HG03039 (cell line): ENCODE measurements around the gene GIPC1.
"Not testable (repeated sequence)": the region's sequence is repeated elsewhere in the genome, so short reads cannot be mapped to it uniquely, and the experiment has no call there.

Experiments
- ATAC-seq: cut with Tn5 transposase; IDR thresholded peaks from one replicate; pipeline ENCODE4 v1.9.1; 2021; ENCODE audit warnings: mild to moderate bottlenecking, moderate library complexity; ENCODE audit not compliant: unreplicated experiment

Gene GIPC1

DNA sequence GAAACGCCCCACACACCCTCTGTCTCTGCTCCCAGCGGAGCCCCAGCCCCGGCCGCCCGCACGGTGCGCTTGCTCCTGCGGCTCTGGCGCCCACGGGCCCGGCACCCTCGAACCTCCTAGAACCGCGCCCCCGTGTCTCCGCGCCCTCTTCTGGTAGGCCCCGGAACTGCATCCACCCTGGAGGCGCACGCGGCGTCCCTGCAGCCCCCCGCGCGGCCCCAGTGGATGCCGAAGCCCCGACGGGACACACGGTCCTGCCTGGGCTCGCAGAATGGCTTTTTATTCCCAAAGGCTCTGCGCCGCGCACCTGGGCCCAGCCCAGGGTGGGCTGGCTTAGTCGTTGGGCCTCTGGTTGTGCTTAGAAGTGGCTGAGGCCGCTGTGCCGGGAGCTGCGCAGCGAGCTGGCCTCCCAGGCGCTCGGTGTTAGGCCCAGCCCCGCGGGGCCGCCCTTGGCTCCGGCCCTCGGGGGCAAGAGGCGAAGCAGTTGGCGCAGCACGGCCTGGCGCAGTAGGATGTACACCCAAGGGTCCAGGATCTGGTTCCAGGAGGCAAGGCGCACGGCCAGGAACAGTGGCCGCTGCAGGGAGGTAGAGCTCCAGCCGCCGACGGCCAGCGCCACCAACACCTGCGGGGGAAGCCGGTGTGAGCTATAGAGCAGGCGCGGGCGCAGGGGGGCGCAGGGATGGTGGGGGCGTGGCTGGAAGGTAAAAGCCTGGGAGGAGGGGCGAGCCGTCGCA, 23.6 kb downstream of the GIPC1 start:
- ATAC-seq, result no peak

DNA sequence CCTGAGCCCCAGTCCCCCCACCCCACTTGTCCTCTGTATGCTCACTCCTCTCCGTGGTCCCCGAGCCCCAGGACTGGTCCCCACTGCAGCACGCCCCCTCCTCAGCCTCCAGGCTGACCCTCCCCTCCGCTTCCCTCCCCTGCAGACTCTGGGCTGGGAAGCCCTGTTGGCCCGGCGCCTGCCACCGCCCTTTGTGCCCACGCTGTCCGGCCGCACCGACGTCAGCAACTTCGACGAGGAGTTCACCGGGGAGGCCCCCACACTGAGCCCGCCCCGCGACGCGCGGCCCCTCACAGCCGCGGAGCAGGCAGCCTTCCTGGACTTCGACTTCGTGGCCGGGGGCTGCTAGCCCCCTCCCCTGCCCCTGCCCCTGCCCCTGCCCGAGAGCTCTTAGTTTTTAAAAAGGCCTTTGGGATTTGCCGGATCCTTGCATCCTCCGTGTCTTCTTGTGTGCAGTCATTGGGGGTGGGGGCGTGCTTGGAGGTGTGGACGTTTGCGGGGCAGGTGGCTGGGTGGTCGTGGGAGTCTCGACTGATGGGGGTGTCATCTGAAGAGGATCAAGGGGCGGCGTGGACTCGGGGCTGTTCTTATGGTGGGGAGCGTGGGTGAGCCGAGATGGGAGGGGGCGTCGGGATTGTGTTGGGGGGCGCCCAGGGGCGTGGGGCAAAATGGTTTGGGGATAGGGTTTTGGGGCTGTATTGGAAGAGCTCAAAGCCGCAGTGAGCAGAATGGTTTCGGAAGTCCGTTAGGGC, 24.3 kb downstream of the GIPC1 start:
- ATAC-seq, result no peak

DNA sequence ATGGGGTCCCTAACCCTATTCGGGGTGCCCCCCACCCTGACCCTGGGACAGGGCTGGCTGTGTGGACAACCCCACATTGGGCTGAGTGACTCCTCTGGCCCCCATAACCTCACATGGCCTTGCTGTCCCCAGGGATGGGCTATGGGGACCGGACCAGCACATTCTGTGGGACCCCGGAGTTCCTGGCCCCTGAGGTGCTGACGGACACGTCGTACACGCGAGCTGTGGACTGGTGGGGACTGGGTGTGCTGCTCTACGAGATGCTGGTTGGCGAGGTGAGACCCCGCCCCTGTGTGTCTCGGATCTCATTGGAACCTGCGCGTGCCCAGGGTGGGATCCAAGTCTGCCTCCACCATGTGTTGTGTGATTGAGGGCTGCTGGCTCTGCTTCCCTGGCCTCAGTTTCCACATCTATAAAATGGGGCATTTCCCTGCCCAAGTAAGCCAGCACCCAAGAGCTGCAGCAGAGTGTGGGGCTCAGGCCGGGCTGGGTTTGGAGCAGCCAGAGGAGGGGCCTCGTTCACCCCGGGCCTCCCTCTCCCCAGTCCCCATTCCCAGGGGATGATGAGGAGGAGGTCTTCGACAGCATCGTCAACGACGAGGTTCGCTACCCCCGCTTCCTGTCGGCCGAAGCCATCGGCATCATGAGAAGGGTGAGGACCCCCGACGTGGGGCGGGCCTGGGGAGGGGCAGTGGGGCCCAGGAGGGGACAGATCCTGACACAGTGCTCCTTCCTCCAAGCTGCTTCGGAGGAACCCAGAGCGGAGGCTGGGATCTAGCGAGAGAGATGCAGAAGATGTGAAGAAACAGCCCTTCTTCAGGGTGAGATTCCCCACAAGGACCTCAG, 25.7 kb downstream of the GIPC1 start:
- no peak for ATAC-seq

DNA sequence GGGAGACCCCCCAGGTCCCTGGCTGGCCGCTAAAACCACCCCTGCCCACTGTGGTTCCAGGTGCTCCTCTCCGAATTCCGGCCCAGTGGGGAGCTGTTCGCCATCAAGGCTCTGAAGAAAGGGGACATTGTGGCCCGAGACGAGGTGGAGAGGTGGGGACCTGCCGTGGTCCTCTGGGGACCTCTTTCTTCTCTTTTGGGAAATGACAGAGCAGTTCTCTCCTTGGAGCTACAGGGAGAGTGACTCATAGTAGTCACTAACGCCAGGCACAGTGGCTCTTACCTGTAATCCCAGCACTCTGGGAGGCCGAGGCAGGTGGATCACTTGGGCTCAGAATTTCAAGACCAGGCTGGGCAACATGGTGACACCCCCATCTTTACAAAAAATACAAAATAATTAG, 28.1 kb downstream of the GIPC1 start:
- no peak for ATAC-seq

DNA sequence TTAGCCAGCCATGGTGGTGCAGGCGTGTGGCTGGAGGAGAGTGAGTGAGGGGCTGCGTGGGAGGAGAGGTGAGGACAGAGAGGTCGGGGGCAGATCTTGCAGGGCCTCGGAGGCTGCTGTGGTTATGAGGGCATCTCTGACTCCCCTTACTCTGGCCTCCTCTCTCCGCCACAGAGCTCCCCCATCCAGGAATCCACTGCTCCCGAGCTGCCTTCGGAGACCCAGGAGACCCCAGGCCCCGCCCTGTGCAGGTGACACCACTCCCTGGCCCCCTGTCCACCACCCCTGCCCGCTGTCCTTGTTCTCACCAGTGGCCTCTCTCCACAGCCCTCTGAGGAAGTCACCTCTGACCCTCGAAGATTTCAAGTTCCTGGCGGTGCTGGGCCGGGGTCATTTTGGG, 28.5 kb downstream of the GIPC1 start:
- no peak for ATAC-seq

DNA sequence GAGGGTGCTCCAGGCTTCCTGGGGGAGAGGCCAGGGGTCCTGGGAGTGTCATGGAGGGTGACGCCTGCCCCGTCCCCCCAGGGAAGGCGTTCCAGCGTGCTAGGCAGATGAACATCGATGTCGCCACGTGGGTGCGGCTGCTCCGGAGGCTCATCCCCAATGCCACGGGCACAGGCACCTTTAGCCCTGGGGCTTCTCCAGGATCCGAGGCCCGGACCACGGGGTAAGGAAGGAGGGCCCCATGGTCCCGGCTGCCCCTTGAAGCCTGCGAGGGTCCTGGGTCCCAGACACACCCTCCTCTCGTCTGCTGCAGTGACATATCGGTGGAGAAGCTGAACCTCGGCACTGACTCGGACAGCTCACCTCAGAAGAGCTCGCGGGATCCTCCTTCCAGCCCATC, 32.2 kb downstream of the GIPC1 start:
- ATAC-seq, result no peak

DNA sequence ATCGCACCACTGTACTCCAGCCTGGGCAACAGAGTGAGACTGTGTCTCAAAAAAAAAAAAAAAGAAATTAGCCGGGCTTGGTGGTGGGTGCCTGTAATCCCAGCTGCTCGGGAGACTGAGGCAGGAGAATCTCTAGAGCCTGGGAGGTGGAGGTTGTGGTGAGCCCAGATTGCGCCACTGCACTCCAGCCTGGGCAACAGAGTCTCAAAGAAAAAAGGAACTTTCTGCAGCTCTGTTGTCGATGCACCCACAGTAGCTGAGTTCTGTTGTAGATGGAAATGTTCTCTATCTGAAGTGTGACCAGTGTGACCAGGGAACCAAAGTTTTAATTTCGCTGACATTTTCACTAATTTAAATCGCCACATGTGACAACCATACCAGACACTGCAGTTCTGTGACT, 33.5 kb downstream of the GIPC1 start:
- not testable (repeated sequence) for ATAC-seq

DNA sequence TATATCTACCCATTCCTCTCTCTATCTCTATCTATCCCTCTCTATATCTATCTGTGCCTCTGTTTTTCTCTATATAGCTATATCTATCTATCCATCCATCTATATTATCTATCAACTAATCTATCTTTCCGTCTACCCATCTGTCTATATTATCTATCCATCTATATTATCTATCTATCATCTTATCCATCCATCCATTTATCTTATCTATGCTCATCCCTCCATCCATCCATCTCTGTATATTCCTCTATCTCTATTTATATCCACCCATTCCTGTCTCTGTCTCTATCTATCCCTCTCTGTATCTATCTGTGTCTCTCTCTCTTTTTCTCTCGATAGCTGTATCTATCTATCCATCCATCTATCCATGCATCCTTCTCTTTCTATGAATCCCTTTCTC, 35.0 kb downstream of the GIPC1 start:
- ATAC-seq, result no peak

DNA sequence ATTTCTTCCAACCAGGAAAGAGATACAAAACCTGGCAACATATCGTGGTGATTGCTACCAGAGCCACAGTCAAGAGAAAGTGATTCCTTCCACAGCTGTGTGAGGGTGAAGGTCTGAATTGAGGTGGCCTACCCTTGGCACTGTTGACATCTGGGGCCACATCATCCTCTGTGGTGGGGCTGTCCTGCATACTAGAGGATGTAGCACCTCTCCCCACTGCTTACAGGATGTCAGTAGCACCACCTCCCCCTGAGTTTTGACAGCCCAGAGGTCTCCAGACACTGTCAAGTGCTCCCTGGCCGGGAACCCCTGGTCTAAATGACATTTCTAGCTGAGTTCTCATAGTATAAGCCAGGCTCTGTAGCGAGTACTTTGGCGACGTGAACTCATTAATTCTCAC, 36.2 kb downstream of the GIPC1 start:
- ATAC-seq, result no peak

DNA sequence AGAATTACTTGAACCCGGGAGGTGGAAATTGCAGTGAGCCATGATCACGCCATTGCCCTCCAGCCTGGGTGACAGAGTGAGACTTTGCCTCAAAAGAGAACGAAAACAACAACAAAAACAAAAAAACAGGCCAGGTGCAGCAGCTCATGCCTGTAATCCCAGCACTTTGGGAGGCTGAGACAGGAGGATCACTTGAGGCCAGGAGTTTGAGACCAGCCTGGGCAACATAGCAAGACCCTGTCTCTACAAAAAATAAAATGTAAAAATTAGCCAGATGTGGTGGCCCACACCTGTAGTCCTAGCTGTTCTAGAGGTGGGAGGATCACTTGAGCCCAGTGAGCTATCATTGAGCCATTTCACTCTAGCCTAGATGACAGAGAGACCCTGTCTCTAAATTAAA, 43.6 kb downstream of the GIPC1 start:
- ATAC-seq, result not testable (repeated sequence)

DNA sequence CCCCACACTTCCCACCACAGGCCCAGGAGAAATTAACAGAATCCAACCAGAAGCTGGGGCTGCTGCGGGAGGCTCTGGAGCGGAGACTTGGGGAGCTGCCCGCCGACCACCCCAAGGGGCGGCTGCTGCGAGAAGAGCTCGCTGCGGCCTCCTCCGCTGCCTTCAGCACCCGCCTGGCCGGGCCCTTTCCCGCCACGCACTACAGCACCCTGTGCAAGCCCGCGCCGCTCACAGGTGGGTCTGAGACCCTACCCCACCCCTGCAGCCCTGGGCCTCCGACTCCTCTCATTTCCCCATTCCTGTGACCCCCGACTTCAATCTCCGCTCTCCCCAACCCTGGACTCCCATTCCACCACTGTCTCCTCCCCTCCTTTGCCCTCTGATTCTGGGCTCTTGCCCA, 45.1 kb downstream of the GIPC1 start:
- ATAC-seq, result no peak

DNA sequence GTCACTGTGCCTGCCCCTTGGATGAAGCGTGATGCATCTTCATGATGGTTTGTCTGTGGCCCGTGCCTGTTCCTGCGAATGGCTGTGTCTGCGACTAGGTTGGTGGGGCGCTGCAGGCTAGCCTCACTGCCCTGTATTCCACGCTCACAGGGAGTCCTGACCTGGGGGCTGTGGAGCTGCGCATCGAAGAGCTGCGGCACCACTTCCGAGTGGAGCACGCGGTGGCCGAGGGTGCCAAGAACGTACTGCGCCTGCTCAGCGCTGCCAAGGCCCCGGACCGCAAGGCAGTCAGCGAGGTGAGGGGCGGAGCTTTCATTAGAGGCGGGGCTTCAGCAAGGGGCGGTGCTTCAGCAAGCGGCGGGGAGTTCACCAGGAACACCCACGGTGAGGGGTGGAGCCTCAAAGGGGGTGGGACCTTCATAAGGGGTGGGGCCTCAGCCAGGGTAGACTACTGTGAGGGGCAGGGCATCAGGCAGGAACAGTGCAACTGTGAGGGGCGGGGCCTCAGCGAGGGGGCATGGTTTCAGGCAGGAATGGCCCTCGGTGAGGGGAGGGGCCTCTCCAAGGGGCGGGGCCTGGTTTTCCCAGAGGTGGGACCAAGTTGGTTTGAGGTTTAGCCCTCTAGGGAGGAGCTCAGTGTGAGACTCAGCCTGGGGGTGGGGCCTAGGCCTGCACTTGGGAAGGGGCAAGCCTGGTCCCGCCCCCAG, 45.6 kb downstream of the GIPC1 start:
- ATAC-seq, result no peak

DNA sequence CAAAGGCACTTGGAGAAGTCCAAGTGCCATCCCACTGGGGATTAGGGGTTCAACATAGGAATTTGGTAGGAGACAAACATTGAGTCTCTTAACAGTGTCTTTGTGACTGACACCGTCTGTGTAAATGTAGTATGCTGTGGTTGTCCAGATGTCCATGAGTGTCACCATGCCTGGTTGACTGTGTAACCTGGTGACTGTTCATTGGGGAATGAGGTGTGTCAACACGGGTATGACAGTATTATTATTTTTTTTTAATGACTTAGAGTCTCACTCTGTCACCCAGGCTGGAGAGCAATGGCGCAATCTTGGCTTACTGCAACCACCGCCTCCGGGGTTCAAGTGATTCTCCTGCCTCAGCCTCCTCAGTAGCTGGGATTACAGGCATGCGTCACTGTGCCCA, 46.6 kb downstream of the GIPC1 start:
- no peak for ATAC-seq

DNA sequence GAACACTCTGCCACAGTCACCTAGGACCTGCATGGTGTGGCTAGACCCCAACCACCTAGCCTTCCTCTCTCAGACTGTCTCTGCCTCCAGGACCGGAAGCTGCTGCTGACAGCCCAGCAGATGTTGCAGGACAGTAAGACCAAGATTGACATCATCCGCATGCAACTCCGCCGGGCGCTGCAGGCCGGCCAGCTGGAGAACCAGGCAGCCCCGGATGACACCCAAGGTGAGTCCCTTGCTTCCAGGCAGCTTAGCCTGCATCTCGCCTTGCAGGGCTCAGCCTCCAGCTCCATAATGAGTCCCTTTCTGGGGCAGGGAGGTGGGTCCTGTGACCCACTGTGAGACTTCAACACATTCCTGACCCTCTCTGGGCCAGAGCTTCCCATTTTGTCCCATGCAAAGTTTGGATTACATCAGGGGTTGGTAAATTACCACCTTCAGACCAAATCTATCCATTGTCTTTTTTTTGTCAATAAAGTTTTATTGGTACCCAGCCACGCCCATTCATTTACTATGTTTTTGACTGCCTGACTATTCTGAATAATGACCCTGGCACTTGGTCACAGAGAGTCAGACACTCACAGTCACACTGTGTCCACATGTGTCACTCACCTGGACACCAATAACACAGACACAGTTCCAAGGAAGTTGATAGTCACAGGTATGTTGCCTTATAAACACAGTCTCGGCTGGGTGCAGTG, 49.4 kb downstream of the GIPC1 start:
- ATAC-seq, result no peak

DNA sequence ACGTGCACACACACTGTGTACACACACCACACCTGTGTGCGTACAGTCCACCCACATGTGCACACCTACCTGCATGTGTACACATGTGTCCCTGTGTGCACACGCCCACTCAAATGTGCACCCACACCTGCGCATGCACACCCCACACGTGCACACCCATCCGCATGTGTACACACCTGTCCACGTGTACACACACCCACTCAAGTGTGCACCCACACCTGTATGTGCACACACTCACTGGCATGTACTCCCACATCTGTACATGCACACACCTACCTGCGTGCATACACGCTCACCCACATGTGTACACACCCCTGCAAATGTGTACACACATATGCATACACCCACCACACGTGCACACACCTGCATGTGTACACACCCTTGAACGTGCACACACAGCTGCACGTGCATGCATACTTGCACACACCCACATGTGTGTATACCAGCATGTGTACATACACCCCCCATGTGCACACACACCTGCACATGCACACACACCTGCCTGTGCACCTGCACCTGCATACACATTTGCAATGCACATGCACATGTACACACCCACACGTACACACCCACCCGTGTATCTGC, 52.2 kb downstream of the GIPC1 start:
- ATAC-seq, result no peak

DNA sequence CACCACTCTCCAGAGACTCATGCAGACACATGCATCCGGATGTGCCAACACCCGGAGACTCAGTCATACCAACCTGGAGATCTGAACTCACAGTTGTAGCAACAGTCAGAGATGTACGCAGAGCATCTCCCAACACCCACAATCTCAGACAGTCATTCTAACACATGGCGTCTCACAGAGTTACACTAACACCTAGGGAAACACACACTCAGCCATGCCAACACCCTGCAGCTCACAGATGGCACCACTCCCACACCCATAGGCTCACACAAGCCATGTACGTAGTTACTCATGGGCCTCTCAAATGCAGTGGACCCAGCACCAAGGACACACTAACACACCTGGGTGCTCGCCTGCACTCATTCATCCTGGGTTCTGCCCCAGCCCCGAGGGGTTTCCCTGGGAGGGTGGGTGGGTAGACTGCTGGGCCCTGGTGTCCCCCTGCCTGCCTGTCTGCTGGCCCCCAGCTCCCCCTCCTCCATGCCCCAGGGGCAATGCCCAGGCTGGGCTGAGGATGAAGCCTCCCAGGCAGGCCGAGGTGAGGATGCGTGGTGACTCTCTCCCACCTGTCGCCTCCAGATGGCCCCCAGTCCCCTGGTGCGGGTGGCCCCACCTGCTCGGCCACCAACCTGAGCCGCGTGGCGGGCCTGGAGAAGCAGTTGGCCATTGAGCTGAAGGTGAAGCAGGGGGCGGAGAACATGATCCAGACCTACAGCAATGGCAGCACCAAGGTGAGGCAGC, 52.9 kb downstream of the GIPC1 start:
- no peak for ATAC-seq

DNA sequence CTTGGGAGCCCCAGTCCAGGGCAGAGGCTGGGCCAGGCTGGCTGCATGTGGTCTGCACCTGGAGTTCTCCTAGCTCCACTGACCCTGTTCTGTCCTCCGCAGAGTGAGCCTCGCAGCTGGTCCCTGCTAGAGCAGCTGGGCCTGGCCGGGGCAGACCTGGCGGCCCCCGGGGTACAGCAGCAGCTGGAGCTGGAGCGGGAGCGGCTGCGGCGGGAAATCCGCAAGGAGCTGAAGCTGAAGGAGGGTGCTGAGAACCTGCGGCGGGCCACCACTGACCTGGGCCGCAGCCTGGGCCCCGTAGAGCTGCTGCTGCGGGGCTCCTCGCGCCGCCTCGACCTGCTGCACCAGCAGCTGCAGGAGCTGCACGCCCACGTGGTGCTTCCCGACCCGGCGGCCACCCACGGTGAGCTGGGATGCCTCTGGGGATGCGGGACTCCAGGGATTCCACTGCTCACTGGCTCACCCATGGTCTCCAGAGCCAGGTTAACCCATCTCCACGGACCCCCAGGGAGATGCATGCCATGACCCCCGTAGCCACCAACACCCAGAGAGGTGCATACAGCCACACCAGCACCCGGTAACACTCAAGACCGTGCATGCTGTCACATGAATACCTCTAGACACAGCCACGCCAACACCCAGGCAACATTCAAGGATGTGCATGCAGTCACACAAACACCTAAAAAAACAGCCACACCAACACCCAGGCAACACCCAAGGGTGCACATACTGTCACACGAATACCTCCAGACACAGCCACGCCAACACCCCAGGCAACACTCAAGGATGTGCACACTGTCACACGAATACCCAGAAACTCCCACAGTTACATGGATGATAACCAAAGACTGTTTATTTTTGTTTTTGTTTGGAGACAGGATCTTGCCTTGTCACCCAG, 54.6 kb downstream of the GIPC1 start:
- no peak for ATAC-seq

DNA sequence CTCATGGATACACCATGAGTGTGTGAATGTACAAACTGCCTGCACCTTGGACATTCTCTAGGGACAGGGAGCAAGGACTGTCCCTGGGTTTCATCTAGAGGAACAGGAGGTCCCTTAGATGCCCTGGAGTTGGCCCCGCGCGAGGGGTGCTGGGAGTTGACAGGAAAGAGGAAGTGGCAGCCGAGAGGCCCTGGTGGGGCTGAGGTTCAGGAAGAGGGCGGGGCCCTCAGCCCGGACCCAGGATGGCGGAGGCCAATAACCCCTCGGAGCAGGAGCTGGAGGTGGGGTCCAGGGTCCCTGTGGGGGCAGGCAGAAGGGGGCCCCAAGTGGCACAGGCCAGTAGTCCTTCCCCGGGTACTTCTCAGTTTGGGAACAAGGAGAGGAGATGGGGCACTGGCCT, 55.9 kb downstream of the GIPC1 start:
- ATAC-seq, result peak; percentile 65
